Measurements from ENCODE around the gene KIF22.

DNA sequence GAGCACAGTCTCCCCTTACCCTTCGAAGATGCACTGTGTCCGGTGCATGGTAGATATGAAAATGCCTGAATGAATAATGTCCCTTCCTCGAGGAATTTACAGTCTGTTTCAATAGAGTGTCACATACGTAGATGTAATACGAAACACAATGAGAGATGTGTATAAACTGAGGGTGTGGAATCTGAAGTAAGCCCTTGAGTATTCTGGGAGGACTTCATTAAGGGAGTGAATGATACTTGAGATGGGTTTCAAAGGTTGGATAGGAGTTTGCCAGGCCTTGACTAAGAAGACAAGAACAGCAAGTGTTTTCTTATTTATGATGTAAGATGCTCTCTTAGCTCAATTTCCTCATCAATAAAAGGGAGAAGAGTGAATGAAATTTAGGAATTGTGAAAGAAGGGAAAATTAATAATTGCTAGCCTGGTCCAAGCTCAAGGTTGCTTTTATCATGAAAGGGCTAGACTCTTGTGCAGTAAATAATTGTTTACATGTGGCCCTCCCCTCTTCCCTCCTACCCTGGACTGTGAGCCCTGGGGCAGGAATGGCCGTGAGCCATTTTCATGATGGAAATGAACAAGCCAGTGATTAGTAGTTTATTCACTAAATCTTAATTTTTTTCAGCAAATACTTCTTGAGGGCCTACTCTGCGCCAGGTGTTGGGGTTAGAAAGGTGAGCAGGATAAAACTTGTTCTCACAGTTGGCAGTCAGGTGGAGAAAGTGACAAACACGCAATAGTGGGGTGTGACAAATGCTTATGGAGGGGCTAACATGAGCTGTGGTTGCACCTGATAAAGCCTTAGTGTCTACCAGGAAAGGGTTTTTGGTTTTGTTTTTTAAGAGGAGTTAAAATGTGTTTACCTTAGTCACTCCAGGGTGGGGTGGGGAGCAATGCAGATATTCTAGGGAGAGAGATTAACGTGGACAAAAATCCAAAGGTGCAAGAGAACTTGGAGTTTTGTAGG lies 1.6 kb downstream of the KIF22 start:
- no peak for TF ChIP-seq POLR2A (IDR thresholded peaks at IDR 0.05)
- TF ChIP-seq, protein P1, sequence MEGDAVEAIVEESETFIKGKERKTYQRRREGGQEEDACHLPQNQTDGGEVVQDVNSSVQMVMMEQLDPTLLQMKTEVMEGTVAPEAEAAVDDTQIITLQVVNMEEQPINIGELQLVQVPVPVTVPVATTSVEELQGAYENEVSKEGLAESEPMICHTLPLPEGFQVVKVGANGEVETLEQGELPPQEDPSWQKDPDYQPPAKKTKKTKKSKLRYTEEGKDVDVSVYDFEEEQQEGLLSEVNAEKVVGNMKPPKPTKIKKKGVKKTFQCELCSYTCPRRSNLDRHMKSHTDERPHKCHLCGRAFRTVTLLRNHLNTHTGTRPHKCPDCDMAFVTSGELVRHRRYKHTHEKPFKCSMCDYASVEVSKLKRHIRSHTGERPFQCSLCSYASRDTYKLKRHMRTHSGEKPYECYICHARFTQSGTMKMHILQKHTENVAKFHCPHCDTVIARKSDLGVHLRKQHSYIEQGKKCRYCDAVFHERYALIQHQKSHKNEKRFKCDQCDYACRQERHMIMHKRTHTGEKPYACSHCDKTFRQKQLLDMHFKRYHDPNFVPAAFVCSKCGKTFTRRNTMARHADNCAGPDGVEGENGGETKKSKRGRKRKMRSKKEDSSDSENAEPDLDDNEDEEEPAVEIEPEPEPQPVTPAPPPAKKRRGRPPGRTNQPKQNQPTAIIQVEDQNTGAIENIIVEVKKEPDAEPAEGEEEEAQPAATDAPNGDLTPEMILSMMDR (IDR thresholded peaks at IDR 0.05), result no peak

Measured in Peyer's patch (tissue), 4 donors.